GM18502 (cell line): Measurements from ENCODE around the gene AHNAK.
"Not testable (repeated sequence)": the region's sequence is repeated elsewhere in the genome, so short reads cannot be mapped to it uniquely, and the experiment has no call there.

ENCODE experiments used
- ATAC-seq: cut with Tn5 transposase; IDR thresholded peaks from one replicate; pipeline ENCODE4 v1.9.1; 2021; ENCODE audit warnings: mild to moderate bottlenecking; ENCODE audit not compliant: unreplicated experiment, poor library complexity

Gene AHNAK

GRCh38 chr11:62499311-62499943 lies 47.2 kb downstream of the AHNAK start:
- ATAC-seq = not testable (repeated sequence)

- no peak for ATAC-seq
These were observed 47.9 kb downstream of the AHNAK start for GRCh38 chr11:62498492-62499286.

- ATAC-seq = no peak
These were observed 48.6 kb downstream of the AHNAK start for GRCh38 chr11:62498031-62498430.

GRCh38 chr11:62497132-62497801 lies 49.3 kb downstream of the AHNAK start:
- ATAC-seq = no peak

GRCh38 chr11:62496676-62497075 lies 49.9 kb downstream of the AHNAK start:
- ATAC-seq = no peak

GRCh38 chr11:62494246-62494645 lies 52.4 kb downstream of the AHNAK start:
- no peak for ATAC-seq

GRCh38 chr11:62493801-62494200 lies 52.8 kb downstream of the AHNAK start:
- no peak for ATAC-seq

GRCh38 chr11:62492586-62492985 lies 54.0 kb downstream of the AHNAK start:
- ATAC-seq = no peak

GRCh38 chr11:62491571-62492329 lies 54.9 kb downstream of the AHNAK start:
- ATAC-seq = no peak

GRCh38 chr11:62489204-62489603 lies 57.4 kb downstream of the AHNAK start:
- ATAC-seq = no peak

- no peak for ATAC-seq
These were observed 58.7 kb downstream of the AHNAK start for GRCh38 chr11:62487738-62488551.

- no peak for ATAC-seq
These were observed 59.5 kb downstream of the AHNAK start for GRCh38 chr11:62487136-62487535.

- no peak for ATAC-seq
These were observed 62.3 kb downstream of the AHNAK start for GRCh38 chr11:62484352-62484751.

GRCh38 chr11:62482753-62483152 lies 63.9 kb downstream of the AHNAK start:
- ATAC-seq = no peak

GRCh38 chr11:62479631-62480201 lies 66.9 kb downstream of the AHNAK start:
- no peak for ATAC-seq

- no peak for ATAC-seq
These were observed 68.7 kb downstream of the AHNAK start for GRCh38 chr11:62477927-62478326.

GRCh38 chr11:62472063-62472884 lies 74.3 kb downstream of the AHNAK start:
- no peak for ATAC-seq

- no peak for ATAC-seq
These were observed 75.0 kb downstream of the AHNAK start for GRCh38 chr11:62471603-62472002.

- no peak for ATAC-seq
These were observed 78.0 kb downstream of the AHNAK start for GRCh38 chr11:62468577-62468976.
